H1 (cell line): Measurements from ENCODE around the gene BCAS4. TPM values are rescaled to one million over a fixed set of nuclear protein-coding genes. Genes with fewer than 3 reads are reported as not detected.

ENCODE experiments used
- CTCF ChIA-PET: fragments of 300-600 bp; sonication (Branson Sonifier 250); formaldehyde crosslinking; loops from one replicate; lab custom pipeline; 2021; ENCODE audit not compliant: partially characterized antibody; lab: Charles Lee
- POLR2A ChIA-PET: fragments of 300-600 bp; sonication (Branson Sonifier 250); formaldehyde crosslinking; loops from one replicate; lab custom pipeline; 2021; ENCODE audit warnings: inconsistent platforms; ENCODE audit not compliant: partially characterized antibody; lab: Charles Lee
- DNase-seq, 2 experiments: peaks; one replicate each; pipeline versions ENCODE4 v3.0.0 to v3.0.0-alpha.2; 2010 to 2022; ENCODE audit warnings: low spot score in 2 of 2, low read depth in 1 of 2, mixed read lengths in 1 of 2
- FAIRE-seq: peaks from 2 replicates; lab custom pipeline; 2011; peaks lifted over from hg19 to GRCh38; lab: Jason Lieb, UNC
- H2AFZ ChIP-seq: 2 replicates; pipeline ENCODE4 v1.8.1; 2012; ENCODE audit warnings: low read length, inconsistent platforms
- H2AK5ac ChIP-seq: 2 replicates; pipeline ENCODE4 v1.6.1; 2013; ENCODE audit warnings: low read depth, low read length
- H2BK120ac ChIP-seq: replicated peaks from 2 replicates; pipeline ENCODE3; 2013; ENCODE audit warnings: low read depth, low read length, inconsistent platforms
- H2BK12ac ChIP-seq: 2 replicates; pipeline ENCODE4 v1.6.1; 2013; ENCODE audit warnings: low read depth, low read length
- H2BK15ac ChIP-seq: 2 replicates; pipeline ENCODE4 v1.6.1; 2013; ENCODE audit warnings: low read length
- H2BK20ac ChIP-seq: 2 replicates; pipeline ENCODE4 v1.6.1; 2013; ENCODE audit warnings: low read length
- H2BK5ac ChIP-seq: 2 replicates; pipeline ENCODE4 v1.6.1; 2013; ENCODE audit warnings: low read depth, low read length
- H3K14ac ChIP-seq: 2 replicates; pipeline ENCODE4 v1.6.1; 2013; ENCODE audit warnings: inconsistent platforms; ENCODE audit not compliant: insufficient read length
- H3K18ac ChIP-seq: 2 replicates; pipeline ENCODE4 v1.6.1; 2013; ENCODE audit warnings: low read length; ENCODE audit errors: extremely low read depth
- H3K23ac ChIP-seq: 2 replicates; pipeline ENCODE4 v1.6.1; 2013; ENCODE audit warnings: inconsistent platforms; ENCODE audit not compliant: insufficient read length
- H3K23me2 ChIP-seq: 2 replicates; pipeline ENCODE4 v1.6.1; 2013; ENCODE audit warnings: low read depth, low read length
- H3K27ac ChIP-seq: 2 replicates; pipeline ENCODE4 v1.6.1; 2011; ENCODE audit warnings: low read depth, low read length, inconsistent platforms
- H3K27me3 ChIP-seq, 4 experiments: replicated peaks in 1 of 4; 1 replicate in 1 of 4; 2 replicates in 3 of 4; pipeline versions ENCODE4 v1.6.1 to v1.8.1; 2011 to 2013; ENCODE audit warnings: low read length in 3 of 4, mild to moderate bottlenecking in 3 of 4, inconsistent platforms in 2 of 4, mixed read lengths in 2 of 4, moderate library complexity in 1 of 4; ENCODE audit not compliant: control insufficient read depth in 3 of 4, insufficient read depth in 3 of 4; ENCODE audit errors: extremely low read depth in 1 of 4
- H3K36me3 ChIP-seq, 4 experiments: 2 replicates each; pipeline versions ENCODE4 v1.6.1 to v1.8.1; 2011 to 2013; ENCODE audit warnings: mild to moderate bottlenecking in 4 of 4, low read length in 3 of 4, moderate library complexity in 2 of 4, control low read depth in 1 of 4, inconsistent platforms in 1 of 4; ENCODE audit not compliant: insufficient read depth in 4 of 4, control insufficient read depth in 2 of 4
- H3K4ac ChIP-seq: replicated peaks from 2 replicates; pipeline ENCODE3; 2013; ENCODE audit warnings: low read length, low read depth, mixed read lengths, inconsistent platforms; ENCODE audit not compliant: insufficient read length
- H3K4me1 ChIP-seq, 4 experiments: replicated peaks in 1 of 4; 1 replicate in 1 of 4; 2 replicates in 3 of 4; pipeline versions ENCODE4 v1.6.1 to v1.8.1; 2011 to 2013; ENCODE audit warnings: low read length in 3 of 4, inconsistent platforms in 2 of 4, mixed read lengths in 1 of 4; ENCODE audit not compliant: insufficient read depth in 4 of 4, control insufficient read depth in 3 of 4
- H3K4me2 ChIP-seq, 2 experiments: 2 replicates each; pipeline versions ENCODE4 v1.6.1 to v1.8.1; 2011 to 2013; ENCODE audit warnings: low read depth in 2 of 2, low read length in 2 of 2, control low read depth in 1 of 2, inconsistent platforms in 1 of 2, mild to moderate bottlenecking in 1 of 2; ENCODE audit not compliant: insufficient read depth in 1 of 2
- H3K4me3 ChIP-seq, 4 experiments: fragments of 200-600, 300-600 bp in 1 of 4; sonication (generic), shearing (Covaris generic), sonication (Bioruptor Twin) in 1 of 4; 2 replicates each; pipeline versions ENCODE4 v1.5.1 to v1.8.1; 2011 to 2016; ENCODE audit warnings: low read length in 4 of 4, low read depth in 3 of 4, control low read depth in 2 of 4, inconsistent platforms in 2 of 4, mild to moderate bottlenecking in 2 of 4, mixed read lengths in 1 of 4, moderate library complexity in 1 of 4; ENCODE audit not compliant: insufficient read depth in 2 of 4; ENCODE audit errors: extremely low read depth in 1 of 4
- H3K56ac ChIP-seq: replicated peaks from 2 replicates; pipeline ENCODE3; 2013; ENCODE audit warnings: low read depth, mild to moderate bottlenecking, mixed read lengths, low read length, inconsistent platforms; ENCODE audit not compliant: insufficient read length
- H3K79me1 ChIP-seq: 2 replicates; pipeline ENCODE4 v1.6.1; 2013; ENCODE audit warnings: low read depth, low read length, control low read depth
- H3K79me2 ChIP-seq, 2 experiments: 2 replicates each; pipeline versions ENCODE4 v1.6.1 to v1.8.1; 2012 to 2013; ENCODE audit warnings: low read length in 2 of 2, mild to moderate bottlenecking in 2 of 2, inconsistent platforms in 1 of 2; ENCODE audit not compliant: insufficient read depth in 2 of 2, control insufficient read depth in 1 of 2
- H3K9ac ChIP-seq, 4 experiments: replicated peaks in 1 of 4; 1 replicate in 1 of 4; 2 replicates in 3 of 4; pipeline versions ENCODE4 v1.6.1 to v1.8.1; 2011 to 2013; ENCODE audit warnings: low read depth in 3 of 4, low read length in 3 of 4, control low read depth in 2 of 4, mild to moderate bottlenecking in 2 of 4, moderate library complexity in 2 of 4, inconsistent platforms in 1 of 4; ENCODE audit errors: extremely low read depth in 1 of 4
- H3K9me3 ChIP-seq, 2 experiments: 2 replicates each; pipeline versions ENCODE4 v1.6.1 to v1.8.1; 2012 to 2013; ENCODE audit warnings: mild to moderate bottlenecking in 2 of 2, moderate library complexity in 2 of 2, control low read depth in 1 of 2, inconsistent platforms in 1 of 2, low read depth in 1 of 2, low read length in 1 of 2, mixed read lengths in 1 of 2; ENCODE audit not compliant: insufficient read depth in 2 of 2
- H4K20me1 ChIP-seq, 2 experiments: replicated peaks in 1 of 2; 2 replicates each; pipeline versions ENCODE3 to v1.8.1; 2011 to 2013; ENCODE audit warnings: inconsistent platforms in 2 of 2, low read length in 2 of 2, mild to moderate bottlenecking in 1 of 2; ENCODE audit not compliant: insufficient read depth in 2 of 2, control insufficient read depth in 1 of 2
- H4K5ac ChIP-seq: 2 replicates; pipeline ENCODE4 v1.6.1; 2013; ENCODE audit warnings: low read length, low read depth, mixed read lengths, inconsistent platforms; ENCODE audit not compliant: insufficient read length
- H4K8ac ChIP-seq: 2 replicates; pipeline ENCODE4 v1.8.0; 2013; ENCODE audit warnings: mild to moderate bottlenecking, moderate library complexity, low read length, inconsistent platforms; ENCODE audit not compliant: insufficient read depth; ENCODE audit errors: extremely low read depth
- H4K91ac ChIP-seq: replicated peaks from 2 replicates; pipeline ENCODE3; 2013; ENCODE audit warnings: low read length, mixed read lengths, inconsistent platforms; ENCODE audit not compliant: insufficient read length
- BCL11A ChIP-seq, 2 experiments: IDR thresholded peaks; one replicate each; pipeline ENCODE4 v1.6.1; 2011; ENCODE audit warnings: low read depth in 2 of 2, low read length in 2 of 2, mild to moderate bottlenecking in 2 of 2
- CHD2 ChIP-seq: IDR thresholded peaks from 2 replicates; pipeline ENCODE4 v1.6.1; 2012; ENCODE audit warnings: low read length, improper control_type of control experiment
- JUN ChIP-seq: IDR thresholded peaks from 2 replicates; pipeline ENCODE4 v1.6.1; 2011; ENCODE audit warnings: low read depth, mild to moderate bottlenecking, improper control_type of control experiment, low read length
- KDM5A ChIP-seq: fragments of 200-600 bp; IDR thresholded peaks from 2 replicates; pipeline ENCODE4 v1.7.1; 2012; ENCODE audit warnings: mild to moderate bottlenecking, low read length, inconsistent platforms, mixed read lengths
- SP4 ChIP-seq: IDR thresholded peaks from 2 replicates; pipeline ENCODE4 v1.6.1; 2012; ENCODE audit warnings: low read length, inconsistent platforms
- TCF12 ChIP-seq: IDR thresholded peaks from 2 replicates; pipeline ENCODE4 v1.6.1; 2011; ENCODE audit warnings: low read depth, mild to moderate bottlenecking, low read length
- TEAD4 ChIP-seq: IDR thresholded peaks from 2 replicates; pipeline ENCODE4 v1.6.1; 2012; ENCODE audit warnings: low read depth, low read length, inconsistent platforms, mixed read lengths
- WGBS, 2 experiments: shearing (Covaris generic) in 1 of 2; methylation state at CpG; one replicate each; pipeline versions ENCODE4 v1.1.6 to v1.1.7; 2013 to 2015; ENCODE audit warnings: low lambda C conversion rate in 2 of 2, mixed read lengths in 2 of 2, inconsistent platforms in 1 of 2, low coverage in 1 of 2, missing lambda C conversion rate in 1 of 2; ENCODE audit not compliant: insufficient replicate concordance in 2 of 2, insufficient coverage in 1 of 2, insufficient read length in 1 of 2; ENCODE audit errors: extremely low coverage in 1 of 2, missing lambda C conversion rate in 1 of 2; 5-methylcytosine and 5-hydroxymethylcytosine counted together
- polyA plus RNA-seq, 7 experiments: library from polyadenylated mRNA; depleted of rRNA in 3 of 7; stranded (reverse) in 5 of 7; unstranded in 2 of 7; fragments of >200 nt in 5 of 7; fragments of 200-250 nt in 2 of 7; gene quantifications; 1 replicate in 5 of 7; 2 replicates in 1 of 7; 4 replicates in 1 of 7; pipeline versions ENCODE4 v1.2.1 to v1.2.3, GENCODE V29; 2011 to 2013; ENCODE audit warnings: missing spikeins in 2 of 7, mixed read lengths in 2 of 7
- total RNA-seq: library from RNA; stranded (reverse); fragmentation: NEBNext Ultra II Directional; extraction: Animal tissue kit (Norgen Biotek cat#: 25700); gene quantifications from 2 replicates; pipeline ENCODE4 v1.2.1, GENCODE V29; 2021

The BCAS4 gene
- total and polyA plus RNA-seq, 2 of the 8 experiments (the other 6 are each of a cell fraction or from before 2014, with no cell fraction given): 21.2 to 23.6 TPM

DNA sequence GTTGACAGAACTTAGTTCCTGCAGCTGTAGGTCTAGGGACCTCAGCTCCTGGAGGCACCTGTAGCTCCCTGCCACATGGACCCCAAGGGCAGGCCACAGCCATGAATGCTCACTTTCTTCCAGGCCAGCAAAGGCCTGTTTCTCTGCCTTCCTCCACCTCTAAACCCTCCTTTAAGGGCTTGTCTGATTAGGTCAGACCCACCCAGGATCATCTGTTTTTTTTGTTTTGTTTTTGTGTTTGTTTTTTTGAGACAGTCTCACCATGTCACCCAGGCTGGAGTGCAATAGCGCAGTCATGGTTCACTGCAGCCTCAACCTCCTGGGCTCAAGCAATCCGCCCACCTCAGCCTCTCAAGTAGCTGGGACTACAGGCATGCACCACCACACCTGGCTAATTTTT, 11.5 kb upstream of the BCAS4 start:
- no peak for TF ChIP-seq JUN
- TF ChIP-seq BCL11A (IDR thresholded peaks at IDR 0.05; ENCODE audit: low read depth in 2 of 2, low read length in 2 of 2): no peak
- no peak for TF ChIP-seq KDM5A
- TF ChIP-seq SP4: no peak
- no peak for TF ChIP-seq CHD2
- TF ChIP-seq TCF12: no peak
- no peak for TF ChIP-seq TEAD4
- Histone ChIP-seq H3K9me3 (no peaks in the 10 kb centered on the region), H3K23me2 (no peaks in the 10 kb centered on the region), H2AFZ (no peak overlapping the region), H2BK15ac (no peak overlapping the region), H3K36me3 (no peaks in the 10 kb centered on the region), H2BK5ac (no peak overlapping the region), H3K27me3 (no peaks in the 10 kb centered on the region), H4K8ac (no peak overlapping the region), H3K23ac (no peak overlapping the region), H3K4me1 (peaks cover 0 to 4% (median under 1%) of the 10 kb centered on the region in 4 experiments; a peak in 2 of 7 replicates), H2BK120ac (no peak overlapping the region), H4K91ac (no peak overlapping the region), H2AK5ac (no peak overlapping the region), H3K14ac (no peak overlapping the region), H3K18ac (no peak overlapping the region), H2BK12ac (no peak overlapping the region), H4K5ac (no peak overlapping the region), H4K20me1 (no peaks in the 10 kb centered on the region), H2BK20ac (no peak overlapping the region), H3K27ac (no peak overlapping the region), H3K4me2 (no peak overlapping the region), H3K4ac (no peak overlapping the region), H3K9ac (no peak overlapping the region), H3K4me3 (no peak overlapping the region), H3K79me2 (no peaks in the 10 kb centered on the region), H3K56ac (no peak overlapping the region), H3K79me1 (no peaks in the 10 kb centered on the region)
- no peak for FAIRE-seq
- DNase-seq: no peak
- ChIA-PET CTCF (interaction anchor here (1.1 to 2.3 kb wide), 5 partner anchors 10 to 157 kb away, joined by 3 to 8 read pairs (median 4); no protein-coding TSS in a partner anchor), POLR2A (interaction anchor here (0.7 kb wide), 1 partner anchor 109 kb away, joined by 3 read pairs; no protein-coding TSS in a partner anchor)
- WGBS, 2 experiments: 91% methylated on average over 2 of the region's 2 CpGs; no CpG with 5 or more reads in 1 of the 2 experiments
